H9 (cell line): ENCODE results near the gene PAK1IP1. TPM values are rescaled to one million over a fixed set of nuclear protein-coding genes. Genes with fewer than 3 reads are reported as not detected.

Experiments
- DNase-seq: peaks from one replicate; pipeline ENCODE4 v3.0.0-alpha.2; 2017
- H2AFZ ChIP-seq: one replicate; pipeline ENCODE4 v1.6.1; 2013; ENCODE audit warnings: mild to moderate bottlenecking, low read length, control low read depth, moderate library complexity
- H2AK5ac ChIP-seq: 2 replicates; pipeline ENCODE4 v1.6.1; 2013; ENCODE audit warnings: low read length, control low read depth, mixed read lengths; ENCODE audit not compliant: insufficient read length
- H2BK120ac ChIP-seq: one replicate; pipeline ENCODE4 v1.6.1; 2013; ENCODE audit warnings: low read depth, mild to moderate bottlenecking, low read length, control low read depth, inconsistent platforms; ENCODE audit not compliant: poor library complexity, severe bottlenecking
- H2BK12ac ChIP-seq: 2 replicates; pipeline ENCODE4 v1.6.1; 2013; ENCODE audit warnings: low read length, control low read depth, mixed read lengths, low read depth; ENCODE audit not compliant: insufficient read length
- H2BK15ac ChIP-seq: 2 replicates; pipeline ENCODE4 v1.6.1; 2013; ENCODE audit warnings: low read depth, low read length, control low read depth
- H2BK20ac ChIP-seq: one replicate; pipeline ENCODE4 v1.6.1; 2013; ENCODE audit warnings: low read depth, mild to moderate bottlenecking, low read length, control low read depth, inconsistent platforms; ENCODE audit not compliant: poor library complexity, severe bottlenecking
- H2BK5ac ChIP-seq: 2 replicates; pipeline ENCODE4 v1.6.1; 2013; ENCODE audit warnings: low read length, control low read depth, mixed read lengths; ENCODE audit not compliant: insufficient read length
- H3K14ac ChIP-seq: 2 replicates; pipeline ENCODE4 v1.6.1; 2013; ENCODE audit warnings: low read length, control low read depth; ENCODE audit not compliant: insufficient read depth
- H3K18ac ChIP-seq: 2 replicates; pipeline ENCODE4 v1.6.1; 2013; ENCODE audit warnings: low read depth, mild to moderate bottlenecking, mixed read lengths, low read length, control low read depth; ENCODE audit not compliant: insufficient read length
- H3K23ac ChIP-seq: 2 replicates; pipeline ENCODE4 v1.6.1; 2013; ENCODE audit warnings: low read length, control low read depth, mixed read lengths, low read depth; ENCODE audit not compliant: insufficient read length
- H3K23me2 ChIP-seq: 2 replicates; pipeline ENCODE4 v1.6.1; 2013; ENCODE audit warnings: low read depth, mild to moderate bottlenecking, mixed read lengths, low read length, control low read depth; ENCODE audit not compliant: insufficient read length, poor library complexity, severe bottlenecking
- H3K27ac ChIP-seq: 2 replicates; pipeline ENCODE4 v1.5.1; 2013; ENCODE audit warnings: low read length, control low read depth, mixed read lengths, low read depth; ENCODE audit not compliant: insufficient read length
- H3K27me3 ChIP-seq: 2 replicates; pipeline ENCODE4 v1.6.1; 2013; ENCODE audit warnings: low read length, control low read depth, inconsistent platforms; ENCODE audit not compliant: insufficient read depth
- H3K4ac ChIP-seq: 2 replicates; pipeline ENCODE4 v1.6.1; 2013; ENCODE audit warnings: low read depth, mild to moderate bottlenecking, control low read depth, inconsistent platforms, low read length, moderate library complexity
- H3K4me1 ChIP-seq: 2 replicates; pipeline ENCODE4 v1.6.1; 2013; ENCODE audit warnings: low read length, control low read depth, inconsistent platforms; ENCODE audit not compliant: insufficient read depth
- H3K4me2 ChIP-seq: 2 replicates; pipeline ENCODE4 v1.6.1; 2013; ENCODE audit warnings: low read length, control low read depth, mixed read lengths; ENCODE audit not compliant: insufficient read length, insufficient read depth
- H3K56ac ChIP-seq: 2 replicates; pipeline ENCODE4 v1.6.1; 2013; ENCODE audit warnings: low read depth, mild to moderate bottlenecking, mixed read lengths, low read length, control low read depth; ENCODE audit not compliant: insufficient read length
- H3K79me1 ChIP-seq: 2 replicates; pipeline ENCODE4 v1.6.1; 2013; ENCODE audit warnings: low read depth, mild to moderate bottlenecking, moderate library complexity, low read length, control low read depth, inconsistent platforms; ENCODE audit not compliant: insufficient read depth, poor library complexity, severe bottlenecking
- H3K79me2 ChIP-seq: 2 replicates; pipeline ENCODE4 v1.6.1; 2013; ENCODE audit warnings: low read length, control low read depth, inconsistent platforms; ENCODE audit not compliant: insufficient read depth
- H3K9ac ChIP-seq: 2 replicates; pipeline ENCODE4 v1.6.1; 2013; ENCODE audit warnings: low read length, control low read depth, mixed read lengths; ENCODE audit not compliant: insufficient read length; ENCODE audit errors: extremely low read depth
- H3K9me3 ChIP-seq: one replicate; pipeline ENCODE4 v1.6.1; 2013; ENCODE audit warnings: low read depth, low read length, inconsistent platforms; ENCODE audit not compliant: control insufficient read depth
- H3T11ph ChIP-seq: one replicate; pipeline ENCODE4 v1.6.1; 2013; ENCODE audit warnings: mild to moderate bottlenecking, low read length, control low read depth, inconsistent platforms
- H4K20me1 ChIP-seq: one replicate; pipeline ENCODE4 v1.6.1; 2013; ENCODE audit not compliant: control insufficient read depth, insufficient read length, insufficient read depth
- H4K5ac ChIP-seq: 2 replicates; pipeline ENCODE4 v1.6.1; 2013; ENCODE audit warnings: low read depth, mild to moderate bottlenecking, mixed read lengths, low read length, control low read depth; ENCODE audit not compliant: insufficient read length
- H4K8ac ChIP-seq: replicated peaks from 2 replicates; pipeline ENCODE4 v1.6.1; 2013; ENCODE audit warnings: low read length, control low read depth, mixed read lengths, low read depth; ENCODE audit not compliant: insufficient read length
- H4K91ac ChIP-seq: 2 replicates; pipeline ENCODE4 v1.6.1; 2013; ENCODE audit warnings: low read depth, mild to moderate bottlenecking, moderate library complexity, mixed read lengths, low read length, control low read depth; ENCODE audit not compliant: insufficient read length
- H3K27ac Mint-ChIP-seq, 3 experiments: 2 replicates in 2 of 3; 3 replicates in 1 of 3; pipeline ENCODE4 v1.8.0; 2020 to 2021; ENCODE audit warnings: mixed read lengths in 3 of 3, mild to moderate bottlenecking in 1 of 3, moderate library complexity in 1 of 3
- H3K27me3 Mint-ChIP-seq: 2 replicates; pipeline ENCODE4 v1.8.0; 2021; ENCODE audit warnings: low read depth, mild to moderate bottlenecking, moderate library complexity, mixed read lengths
- H3K36me3 Mint-ChIP-seq, 3 experiments: 2 replicates in 2 of 3; 3 replicates in 1 of 3; pipeline ENCODE4 v1.8.0; 2020 to 2021; ENCODE audit warnings: low read depth in 3 of 3, mixed read lengths in 3 of 3; ENCODE audit not compliant: insufficient read depth in 1 of 3
- H3K4me1 Mint-ChIP-seq, 2 experiments: 2 replicates each; pipeline ENCODE4 v1.8.0; 2020; ENCODE audit warnings: mixed read lengths in 2 of 2
- H3K4me3 Mint-ChIP-seq, 2 experiments: 2 replicates in 1 of 2; 3 replicates in 1 of 2; pipeline ENCODE4 v1.8.0; 2020 to 2021; ENCODE audit warnings: mild to moderate bottlenecking in 2 of 2, mixed read lengths in 2 of 2, moderate library complexity in 1 of 2
- H3K9me3 Mint-ChIP-seq, 2 experiments: 2 replicates in 1 of 2; 3 replicates in 1 of 2; pipeline ENCODE4 v1.8.0; 2020; ENCODE audit warnings: mild to moderate bottlenecking in 2 of 2, mixed read lengths in 2 of 2, moderate library complexity in 1 of 2
- WGBS: extraction: QIAGEN DNeasy Blood & Tissue Kit; methylation state at CpG from one replicate; pipeline ENCODE4 v1.1.7; 2013; ENCODE audit warnings: missing lambda C conversion rate, low lambda C conversion rate, mixed read lengths; ENCODE audit not compliant: insufficient read length; ENCODE audit errors: extremely low coverage; 5-methylcytosine and 5-hydroxymethylcytosine counted together
- total RNA-seq: library from RNA; stranded (reverse); gene quantifications from 2 replicates; pipeline ENCODE4 v1.2.1, GENCODE V29; 2021
- TF ChIP-seq, protein P1 (sequence below): fragments of 200-600 bp; sonication (generic); conservative IDR thresholded peaks from 3 replicates; pipeline ENCODE4 v1.8.0; 2021; ENCODE audit warnings: antibody characterized with exemption, mild to moderate bottlenecking

Gene PAK1IP1
- total RNA-seq, 1 experiment from 2014 or later, result 44.8 TPM

DNA sequence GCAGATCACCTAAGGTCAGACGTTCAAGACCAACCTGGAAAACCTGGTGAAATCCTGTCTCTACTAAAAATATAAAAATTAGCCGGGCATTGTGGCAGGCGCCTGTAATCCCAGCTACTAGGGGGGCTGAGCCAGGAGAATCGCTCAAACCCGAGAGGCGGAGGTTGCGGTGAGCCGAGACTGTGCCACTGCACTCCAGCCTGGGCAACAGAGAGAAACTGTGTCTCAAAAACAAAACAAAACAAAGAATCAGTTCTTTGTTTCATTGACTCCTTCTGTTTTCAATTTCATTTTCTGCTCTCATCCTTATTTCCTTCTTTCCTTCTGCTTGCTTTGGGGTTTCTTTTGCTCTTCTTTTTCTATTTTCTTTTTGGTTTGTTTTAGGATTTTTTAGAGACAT, 19.2 kb downstream of the PAK1IP1 start:
- Histone ChIP-seq H2AK5ac (no peak overlapping the region), H3K23ac (no peak overlapping the region), H3K9ac (no peak overlapping the region), H3K23me2 (no peaks in the 10 kb centered on the region), H3K14ac (no peak overlapping the region), H2BK120ac (no peak overlapping the region), H4K8ac (no peak overlapping the region), H3K79me1 (no peaks in the 10 kb centered on the region), H2AFZ (no peak overlapping the region), H4K91ac (no peak overlapping the region), H3K79me2 (no peaks in the 10 kb centered on the region), H2BK12ac (no peak overlapping the region), H3K56ac (no peak overlapping the region), H3T11ph (no peak overlapping the region), H2BK5ac (no peak overlapping the region), H3K4me1 (no peaks in the 10 kb centered on the region), H3K9me3 (no peaks in the 10 kb centered on the region), H4K5ac (no peak overlapping the region), H3K18ac (no peak overlapping the region), H3K4me2 (no peak overlapping the region), H2BK20ac (no peak overlapping the region), H3K27me3 (no peaks in the 10 kb centered on the region), H3K27ac (no peak overlapping the region), H2BK15ac (no peak overlapping the region), H3K4ac (no peak overlapping the region), H4K20me1 (no peaks in the 10 kb centered on the region)
- Mint-ChIP-seq H3K4me3 (no peak overlapping the region), H3K4me1 (no peaks in the 10 kb centered on the region), H3K27ac (peak overlapping the region in 1 of 3 experiments; percentile 38; a peak in 2 of 7 replicates), H3K9me3 (peaks cover 0 to 4% of the 10 kb centered on the region in 2 experiments; a peak in 3 of 5 replicates), H3K36me3 (peaks cover 3 to 28% (median 21%) of the 10 kb centered on the region in 3 experiments; a peak in 6 of 7 replicates), H3K27me3 (no peaks in the 10 kb centered on the region)
- TF ChIP-seq, protein P1, sequence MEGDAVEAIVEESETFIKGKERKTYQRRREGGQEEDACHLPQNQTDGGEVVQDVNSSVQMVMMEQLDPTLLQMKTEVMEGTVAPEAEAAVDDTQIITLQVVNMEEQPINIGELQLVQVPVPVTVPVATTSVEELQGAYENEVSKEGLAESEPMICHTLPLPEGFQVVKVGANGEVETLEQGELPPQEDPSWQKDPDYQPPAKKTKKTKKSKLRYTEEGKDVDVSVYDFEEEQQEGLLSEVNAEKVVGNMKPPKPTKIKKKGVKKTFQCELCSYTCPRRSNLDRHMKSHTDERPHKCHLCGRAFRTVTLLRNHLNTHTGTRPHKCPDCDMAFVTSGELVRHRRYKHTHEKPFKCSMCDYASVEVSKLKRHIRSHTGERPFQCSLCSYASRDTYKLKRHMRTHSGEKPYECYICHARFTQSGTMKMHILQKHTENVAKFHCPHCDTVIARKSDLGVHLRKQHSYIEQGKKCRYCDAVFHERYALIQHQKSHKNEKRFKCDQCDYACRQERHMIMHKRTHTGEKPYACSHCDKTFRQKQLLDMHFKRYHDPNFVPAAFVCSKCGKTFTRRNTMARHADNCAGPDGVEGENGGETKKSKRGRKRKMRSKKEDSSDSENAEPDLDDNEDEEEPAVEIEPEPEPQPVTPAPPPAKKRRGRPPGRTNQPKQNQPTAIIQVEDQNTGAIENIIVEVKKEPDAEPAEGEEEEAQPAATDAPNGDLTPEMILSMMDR, result no peak
- WGBS, result no CpG with 5 or more reads among the region's 8 CpGs
- no peak for DNase-seq
